Gastrocnemius medialis (tissue), 4 donors: ENCODE measurements around the gene CR1. TPM values are rescaled to one million over a fixed set of nuclear protein-coding genes. Genes with fewer than 3 reads are reported as not detected.

Experiments
- ATAC-seq, 2 donors: fragments of 150-250 bp; one replicate each; pipeline ENCODE4 v1.9.1; 2016
- DNase-seq, 2 donors: peaks; one replicate each; pipeline ENCODE4 v3.0.0-alpha.2; 2019
- H3K27ac ChIP-seq, 4 donors: fragments of 200-600 bp; sonication (generic); 1 replicate in 1 of 4; 2 replicates in 3 of 4; pipeline ENCODE4 v1.5.1; 2016 to 2018; ENCODE audit warnings: mild to moderate bottlenecking in 2 of 4, moderate library complexity in 1 of 4
- H3K27me3 ChIP-seq, 3 donors: fragments of 200-600 bp; sonication (generic) in 2 of 3; 1 replicate in 1 of 3; 2 replicates in 2 of 3; pipeline versions ENCODE4 v1.5.1 to v1.6.0; 2016 to 2019; ENCODE audit warnings: mild to moderate bottlenecking in 1 of 3, moderate library complexity in 1 of 3
- H3K36me3 ChIP-seq, 2 donors: fragments of 200-600 bp; sonication (generic) in 1 of 2; one replicate each; pipeline ENCODE4 v1.5.1; 2017 to 2018
- H3K4me1 ChIP-seq, 2 donors: fragments of 200-600 bp; sonication (generic) in 1 of 2; one replicate each; pipeline ENCODE4 v1.5.1; 2016 to 2017; ENCODE audit warnings: mild to moderate bottlenecking in 2 of 2
- H3K4me3 ChIP-seq, 4 donors: fragments of 200-600 bp; sonication (generic) in 3 of 4; 1 replicate in 1 of 4; 2 replicates in 3 of 4; pipeline ENCODE4 v1.5.1; 2016 to 2019; ENCODE audit warnings: mild to moderate bottlenecking in 2 of 4
- H3K9me3 ChIP-seq, 3 donors: fragments of 200-600 bp; sonication (generic) in 2 of 3; 1 replicate in 1 of 3; 2 replicates in 2 of 3; pipeline ENCODE4 v1.5.1; 2016 to 2019
- CTCF ChIP-seq, 5 experiments: fragments of 450-650 bp in 3 of 5; fragments of 200-600 bp in 2 of 5; sonication (generic) in 2 of 5; IDR thresholded peaks in 4 of 5; conservative IDR thresholded peaks in 1 of 5; 1 replicate in 4 of 5; 2 replicates in 1 of 5; pipeline ENCODE4 v1.5.1; 2016 to 2019; ENCODE audit warnings: antibody characterized with exemption in 5 of 5, mild to moderate bottlenecking in 3 of 5, moderate library complexity in 3 of 5
- POLR2A ChIP-seq, 2 donors: fragments of 450-650 bp; IDR thresholded peaks; one replicate each; pipeline ENCODE4 v1.6.1; 2017; ENCODE audit warnings: antibody characterized with exemption in 2 of 2, mild to moderate bottlenecking in 2 of 2, moderate library complexity in 2 of 2
- in situ Hi-C, 4 donors: fragments of 200-750 bp; cut with MboI; loops; one replicate each; pipeline versions ENCODE4 v1.15.0 to v1.8.0; 2017; ENCODE audit warnings: low sequenced_read_pairs in 4 of 4
- intact Hi-C: fragments of 100-400 bp; cut with DNase I; formaldehyde crosslinking; loops from one replicate; pipeline ENCODE4 v1.15.1; 2023; ENCODE audit warnings: low total_unique reads
- total RNA-seq, 4 donors: library from RNA; depleted of rRNA; stranded (reverse); fragments of >200 nt; gene quantifications; one replicate each; pipeline versions ENCODE4 v1.1.0 to v1.2.3, GENCODE V29; 2016

Gene CR1
- total RNA-seq, 4 donors from 2014 or later, result 0.66 to 2.4 (median 1.7) TPM

- no peak for DNase-seq
- intact Hi-C loops (no loop called here), in situ Hi-C loops (no loop called here)
- H3K27ac ChIP-seq, result no peak overlapping the region
- TF ChIP-seq POLR2A (IDR thresholded peaks at IDR 0.05), result no peak
- TF ChIP-seq CTCF (IDR thresholded peaks at IDR 0.05 in 4 of 5, conservative IDR thresholded peaks at IDR 0.05 in 1 of 5), result no peak
- no peaks in the 10 kb centered on the region for H3K9me3 ChIP-seq
- no peaks in the 10 kb centered on the region for H3K4me1 ChIP-seq
- no peaks in the 10 kb centered on the region for H3K27me3 ChIP-seq
- ATAC-seq, result no peak
- no peak overlapping the region for H3K4me3 ChIP-seq
- no peaks in the 10 kb centered on the region for H3K36me3 ChIP-seq
These were observed 195.1 kb downstream of the CR1 start for GRCh38 chr1:207691010-207691409.

Other genes with a start within 250 kb of the CR1 start
- gene CD55, start 174.5 kb upstream of the CR1 start, total RNA-seq, result 100 to 1,000 TPM in 2 of 4 donors, 10 to 100 TPM in 2; 75.2 to 428 (median 110) TPM
- gene CR2, start 41.8 kb upstream of the CR1 start, total RNA-seq, result under 1 TPM in 2 of 4 donors, not detected in 2; 0.07 to 0.15 TPM
- not detected for gene CR1L, start 149.0 kb downstream of the CR1 start, total RNA-seq